K562 (cell line): ENCODE results near the gene LRRC27. TPM values are rescaled to one million over a fixed set of nuclear protein-coding genes. Genes with fewer than 3 reads are reported as not detected.

Experiments used
- ATAC-seq: fragments of 200-7000 bp; cut with Tn5 transposase; 3 replicates; pipeline ENCODE4 v1.9.1; 2020; ENCODE audit warnings: moderate library complexity
- BruUV-seq: library from RNA; stranded (reverse); fragments of 400-500 nt; replicated peaks from 2 replicates; lab custom pipeline; 2021; lab: Mats Ljungman, UMichigan
- CTCF ChIA-PET: fragments of 300-600 bp; formaldehyde crosslinking; extraction: SDS; loops from one replicate; lab custom pipeline; 2021; ENCODE audit warnings: low intra/inter-chr PET ratio; lab: Yijun Ruan, JAX
- POLR2A ChIA-PET: fragments of 300-600, 350-650 bp; sonication (Branson Sonifier 250); formaldehyde crosslinking; extraction: SDS; loops from one replicate; lab custom pipeline; 2021; ENCODE audit warnings: antibody characterized with exemption, inconsistent platforms; lab: Yijun Ruan, JAX
- DNase-seq, 4 experiments: peaks; one replicate each; pipeline versions ENCODE4 v3.0.0 to v3.0.0-alpha.2; 2011 to 2018; ENCODE audit warnings: low spot score in 3 of 4, mixed read lengths in 3 of 4; ENCODE audit errors: extremely low read depth in 1 of 4
- FAIRE-seq: peaks from 2 replicates; lab custom pipeline; 2011; peaks lifted over from hg19 to GRCh38; lab: Jason Lieb, UNC
- H2AFZ ChIP-seq: 2 replicates; pipeline ENCODE4 v1.6.0; 2011; ENCODE audit warnings: low read depth, low read length, control low read depth, inconsistent platforms
- H3K27ac ChIP-seq: fragments of 200-600 bp; 3 replicates; pipeline ENCODE4 v1.8.0; 2011; ENCODE audit warnings: low read depth, mild to moderate bottlenecking, control low read depth, inconsistent platforms, low read length, moderate library complexity, mixed read lengths; ENCODE audit errors: extremely low read depth
- H3K27me3 ChIP-seq, 2 experiments: fragments of 300-600 bp in 1 of 2; 2 replicates in 1 of 2; 3 replicates in 1 of 2; pipeline versions ENCODE4 v1.6.0 to v1.8.0; 2011; ENCODE audit warnings: inconsistent platforms in 2 of 2, low read length in 2 of 2, mild to moderate bottlenecking in 1 of 2, mixed read lengths in 1 of 2, moderate library complexity in 1 of 2; ENCODE audit not compliant: control insufficient read depth in 2 of 2, insufficient read depth in 2 of 2
- H3K36me3 ChIP-seq: fragments of 300-600 bp; 3 replicates; pipeline ENCODE4 v1.8.0; 2011; ENCODE audit warnings: mild to moderate bottlenecking, low read length, inconsistent platforms; ENCODE audit not compliant: control insufficient read depth, insufficient read depth
- H3K4me1 ChIP-seq, 2 experiments: fragments of 200-600 bp in 1 of 2; replicated peaks in 1 of 2; 2 replicates in 1 of 2; 3 replicates in 1 of 2; pipeline versions ENCODE4 v1.5.1 to v1.8.0; 2011; ENCODE audit warnings: inconsistent platforms in 2 of 2, low read length in 2 of 2, mild to moderate bottlenecking in 1 of 2, mixed read lengths in 1 of 2, moderate library complexity in 1 of 2; ENCODE audit not compliant: control insufficient read depth in 2 of 2, insufficient read depth in 2 of 2
- H3K4me2 ChIP-seq: 2 replicates; pipeline ENCODE4 v1.6.1; 2011; ENCODE audit warnings: low read length, control low read depth, inconsistent platforms, mixed read lengths; ENCODE audit not compliant: insufficient read depth
- H3K4me3 ChIP-seq: fragments of 200-600 bp; sonication (generic), shearing (Covaris generic); 2 replicates; pipeline ENCODE4 v1.5.1; 2016; ENCODE audit warnings: control low read depth, inconsistent platforms
- H3K79me2 ChIP-seq: fragments of 200-600 bp; 3 replicates; pipeline ENCODE4 v1.8.0; 2011; ENCODE audit warnings: low read length, inconsistent platforms; ENCODE audit not compliant: control insufficient read depth, insufficient read depth
- H3K9ac ChIP-seq, 2 experiments: 2 replicates each; pipeline versions ENCODE4 v1.6.0 to v1.6.1; 2011; ENCODE audit warnings: low read depth in 2 of 2, low read length in 2 of 2, control low read depth in 1 of 2, inconsistent platforms in 1 of 2, mild to moderate bottlenecking in 1 of 2, mixed read lengths in 1 of 2; ENCODE audit not compliant: insufficient read depth in 1 of 2
- H3K9me1 ChIP-seq: one replicate; pipeline ENCODE4 v1.6.0; 2011; ENCODE audit warnings: inconsistent platforms, mild to moderate bottlenecking, low read length, moderate library complexity; ENCODE audit not compliant: control insufficient read depth, insufficient read depth
- H3K9me3 ChIP-seq: replicated peaks from 2 replicates; pipeline ENCODE4 v1.5.1; 2011; ENCODE audit warnings: low read depth, low read length, inconsistent platforms; ENCODE audit not compliant: control insufficient read depth, insufficient read depth
- H4K20me1 ChIP-seq: replicated peaks from 2 replicates; pipeline ENCODE4 v1.6.1; 2011; ENCODE audit warnings: low read length, inconsistent platforms, mixed read lengths; ENCODE audit not compliant: control insufficient read depth, insufficient read depth
- BMI1 ChIP-seq: fragments of 150-350 bp; IDR thresholded peaks from 2 replicates; pipeline ENCODE4 v1.6.1; 2014; ENCODE audit warnings: low read length
- BRCA1 ChIP-seq, 2 experiments: fragments of 450-650 bp in 1 of 2; sonication (generic) in 1 of 2; formaldehyde crosslinking in 1 of 2; IDR thresholded peaks; 2 replicates each; pipeline versions ENCODE4 v1.5.0 to v1.6.1; 2017 to 2020; ENCODE audit warnings: mild to moderate bottlenecking in 1 of 2, missing genetic modification reagents in 1 of 2
- CBX3 ChIP-seq, 2 experiments: IDR thresholded peaks; 1 replicate in 1 of 2; 2 replicates in 1 of 2; pipeline ENCODE4 v1.6.1; 2012; ENCODE audit warnings: inconsistent platforms in 2 of 2, low read length in 2 of 2, borderline replicate concordance in 1 of 2, control low read depth in 1 of 2
- CTBP1 ChIP-seq: fragments of 450-650 bp; IDR thresholded peaks from 2 replicates; pipeline ENCODE4 v1.6.1; 2016; ENCODE audit warnings: borderline replicate concordance
- DLX4 ChIP-seq: fragments of 250-450 bp; sonication (Bioruptor Pico); IDR thresholded peaks from 2 replicates; pipeline ENCODE4 v1.6.1; 2021; ENCODE audit warnings: mild to moderate bottlenecking
- FOXK2 ChIP-seq, 2 experiments: fragments of 450-650 bp; IDR thresholded peaks in 1 of 2; conservative IDR thresholded peaks in 1 of 2; 2 replicates each; pipeline ENCODE4 v1.6.1; 2016; ENCODE audit warnings: low read depth in 2 of 2, mild to moderate bottlenecking in 1 of 2
- HDAC3 ChIP-seq: fragments of 450-650 bp; IDR thresholded peaks from 2 replicates; pipeline ENCODE4 v1.6.1; 2018; ENCODE audit warnings: borderline replicate concordance, mild to moderate bottlenecking, moderate library complexity; ENCODE audit not compliant: partially characterized antibody
- HMGN3 ChIP-seq: IDR thresholded peaks from 2 replicates; pipeline ENCODE4 v1.6.1; 2011; ENCODE audit warnings: borderline replicate concordance, low read depth, mild to moderate bottlenecking, mixed read lengths, low read length; ENCODE audit not compliant: insufficient read length; ENCODE audit errors: extremely low read depth
- NFRKB ChIP-seq: fragments of 450-650 bp; IDR thresholded peaks from 2 replicates; pipeline ENCODE4 v1.6.1; 2016; ENCODE audit warnings: low read depth
- RBM34 ChIP-seq: fragments of 200-400 bp; formaldehyde crosslinking; IDR thresholded peaks from 2 replicates; pipeline ENCODE4 v1.6.1; 2018; ENCODE audit warnings: low read length, borderline replicate concordance; ENCODE audit not compliant: insufficient read depth
- SAP30 ChIP-seq: fragments of 200-600 bp; sonication (generic); IDR thresholded peaks from 2 replicates; pipeline ENCODE4 v1.6.1; 2012; ENCODE audit warnings: borderline replicate concordance, low read depth, mild to moderate bottlenecking, moderate library complexity, low read length, control low read depth, inconsistent platforms; ENCODE audit not compliant: insufficient read depth, poor library complexity, severe bottlenecking
- SMARCA4 ChIP-seq: fragments of 450-650 bp; IDR thresholded peaks from 2 replicates; pipeline ENCODE4 v1.6.1; 2016
- ZKSCAN3 ChIP-seq: fragments of 250-450 bp; sonication (Bioruptor Pico); IDR thresholded peaks from 2 replicates; pipeline ENCODE4 v1.4.0; 2020
- ZNF324 ChIP-seq: fragments of 250-450 bp; sonication (Bioruptor Pico); IDR thresholded peaks from 2 replicates; pipeline ENCODE4 v1.4.0; 2020; ENCODE audit warnings: mild to moderate bottlenecking
- ZNF79 ChIP-seq: fragments of 250-450 bp; sonication (Bioruptor Pico); IDR thresholded peaks from 2 replicates; pipeline ENCODE4 v1.4.0; 2020; ENCODE audit warnings: low read depth, mild to moderate bottlenecking, moderate library complexity
- WGBS: fragments of 100-300 bp; shearing (Covaris generic); methylation state at CpG from one replicate; pipeline ENCODE4 v1.1.6; 2016; ENCODE audit warnings: low coverage, mixed read lengths; ENCODE audit not compliant: insufficient coverage; ENCODE audit errors: missing lambda C conversion rate; 5-methylcytosine and 5-hydroxymethylcytosine counted together
- in situ Hi-C: fragments of 300-500 bp; cut with MboI; formaldehyde crosslinking; loops from 4 replicates; pipeline ENCODE4 v1.15.0; 2018; ENCODE audit warnings: inconsistent platforms, mixed read lengths
- intact Hi-C: fragments of 100-400 bp; cut with micrococcal nuclease; formaldehyde crosslinking; loops from 2 replicates; pipeline ENCODE4 v1.14.2; 2022
- polyA plus RNA-seq, 8 experiments: library from polyadenylated mRNA; depleted of rRNA in 4 of 8; stranded (reverse) in 5 of 8; unstranded in 3 of 8; fragments of >200 nt; fragmentation: Nextera tagmentation in 2 of 8; fragmentation: Illumina TruSeq in 1 of 8; extraction: Ambion mirVana in 2 of 8; extraction: Trizol in 1 of 8; gene quantifications; 2 replicates each; pipeline versions ENCODE4 v1.2.1 to v1.2.3, GENCODE V29; 2011 to 2014; ENCODE audit warnings: inconsistent platforms in 1 of 8, missing spikeins in 1 of 8
- total RNA-seq, 7 experiments: library from RNA; depleted of rRNA in 6 of 7; stranded (reverse); fragments of >200 nt in 6 of 7; fragmentation: Illumina TruSeq in 2 of 7; extraction: Trizol in 2 of 7; gene quantifications; 2 replicates each; pipeline versions ENCODE4 v1.2.1 to v1.2.3, GENCODE V29; 2011 to 2021; ENCODE audit warnings: low replicate concordance in 1 of 7
- TF ChIP-seq, protein P1 (sequence below): sonication (generic); formaldehyde crosslinking; IDR thresholded peaks from 2 replicates; pipeline ENCODE4 v1.8.0; 2022; ENCODE audit warnings: mild to moderate bottlenecking, missing genetic modification reagents

LRRC27 gene
- total and polyA plus RNA-seq, 9 of the 15 experiments (the other 6 are each of a cell fraction or from before 2014, with no cell fraction given): 0.10 to 2.7 (median 1.4) TPM

DNA sequence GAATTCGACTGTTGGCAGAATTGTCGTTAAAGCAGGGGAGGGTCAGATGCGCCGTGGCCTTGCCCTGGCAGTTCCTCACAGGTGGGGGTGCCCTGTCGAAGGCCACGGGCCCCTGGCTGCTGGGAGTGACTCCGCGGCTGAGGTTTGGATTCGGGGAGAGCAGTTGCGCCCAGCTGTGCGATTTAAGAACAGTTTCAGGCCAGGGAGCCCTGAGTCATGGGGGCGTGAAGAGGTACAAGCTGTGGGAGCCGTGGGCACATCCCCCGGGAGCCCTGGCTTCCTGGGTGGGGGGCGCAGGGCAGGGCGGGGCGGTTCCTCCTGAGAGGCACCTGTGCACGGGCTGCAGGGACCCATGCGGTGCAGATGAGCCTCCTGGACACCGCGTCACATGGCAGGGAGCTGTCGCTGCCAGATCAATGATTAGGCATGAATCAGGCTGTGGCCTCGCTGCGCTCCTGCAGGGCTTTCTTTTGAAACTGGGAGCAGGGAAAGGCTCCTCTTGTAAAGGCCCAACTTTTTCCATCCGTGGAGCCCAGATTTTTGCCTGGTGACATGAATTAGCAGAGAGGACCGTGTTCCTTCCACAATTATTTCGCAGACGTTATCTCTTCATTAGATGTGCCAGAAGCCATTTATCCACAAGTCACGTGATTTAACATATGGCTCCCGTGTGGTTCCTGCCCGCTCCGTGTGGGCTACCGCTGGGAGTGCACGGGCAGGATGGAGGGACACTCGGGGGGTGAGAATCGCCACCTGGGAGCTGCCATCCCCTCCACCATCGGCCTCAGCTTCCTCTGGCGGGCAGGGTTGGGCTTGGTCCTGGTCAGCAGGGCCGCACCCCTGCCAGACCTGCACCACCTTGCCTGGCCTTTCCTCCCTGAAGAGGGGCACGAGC, 65.9 kb downstream of the LRRC27 start (continued):
- no peak for TF ChIP-seq DLX4
- no peak for TF ChIP-seq HDAC3

DNA sequence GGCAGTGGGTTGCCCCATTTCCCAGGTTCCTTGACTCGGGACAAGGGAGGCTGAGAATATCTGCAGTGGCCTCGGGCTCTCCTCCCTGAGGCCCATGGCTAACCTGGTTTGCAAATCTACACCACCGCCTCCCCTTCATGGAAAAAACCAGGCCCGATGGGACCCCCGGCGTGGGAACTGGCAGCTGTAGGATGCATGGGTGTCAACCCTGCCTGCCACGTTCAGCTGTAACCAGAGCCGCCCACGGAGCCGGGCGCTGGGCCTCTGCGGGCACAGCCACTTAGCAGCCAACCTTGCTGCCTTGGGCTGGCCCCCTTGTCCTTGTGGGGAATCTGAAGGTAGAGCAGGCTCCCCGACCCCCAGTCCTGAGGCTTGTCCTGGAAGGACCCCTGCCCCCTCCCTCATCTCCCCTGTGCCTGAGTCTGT, 66.6 kb downstream of the LRRC27 start:
- ChIA-PET POLR2A (no interaction called here), CTCF (no interaction called here)
- H3K9ac ChIP-seq: peak overlapping the region in 1 of 2 experiments; percentile 88; a peak in 1 of 4 replicates
- intact Hi-C loops: no loop called here
- in situ Hi-C loops: no loop called here
- H2AFZ ChIP-seq: no peak overlapping the region
- no peak for FAIRE-seq
- H3K4me1 ChIP-seq: peaks cover 5 to 84% of the 10 kb centered on the region in 2 experiments; a peak in 3 of 5 replicates
- H3K4me2 ChIP-seq: no peak overlapping the region
- no peaks in the 10 kb centered on the region for H3K27me3 ChIP-seq
- 97% methylated on average over 5 of the region's 13 CpGs for WGBS
- peaks cover 12% of the 10 kb centered on the region; the same call in 2 of the 3 replicates for H3K79me2 ChIP-seq
- no TSS peak for BruUV-seq
- no peak for ATAC-seq
- H4K20me1 ChIP-seq: no peaks in the 10 kb centered on the region
- no peaks in the 10 kb centered on the region for H3K9me3 ChIP-seq
- H3K4me3 ChIP-seq: no peak overlapping the region; the same call in 1 of the 2 replicates
- no peaks in the 10 kb centered on the region for H3K9me1 ChIP-seq
- DNase-seq: no peak
- no peak overlapping the region for H3K27ac ChIP-seq
- H3K36me3 ChIP-seq: no peaks in the 10 kb centered on the region; the same call in 2 of the 3 replicates
- no peak for TF ChIP-seq NFRKB
- TF ChIP-seq, protein P1, sequence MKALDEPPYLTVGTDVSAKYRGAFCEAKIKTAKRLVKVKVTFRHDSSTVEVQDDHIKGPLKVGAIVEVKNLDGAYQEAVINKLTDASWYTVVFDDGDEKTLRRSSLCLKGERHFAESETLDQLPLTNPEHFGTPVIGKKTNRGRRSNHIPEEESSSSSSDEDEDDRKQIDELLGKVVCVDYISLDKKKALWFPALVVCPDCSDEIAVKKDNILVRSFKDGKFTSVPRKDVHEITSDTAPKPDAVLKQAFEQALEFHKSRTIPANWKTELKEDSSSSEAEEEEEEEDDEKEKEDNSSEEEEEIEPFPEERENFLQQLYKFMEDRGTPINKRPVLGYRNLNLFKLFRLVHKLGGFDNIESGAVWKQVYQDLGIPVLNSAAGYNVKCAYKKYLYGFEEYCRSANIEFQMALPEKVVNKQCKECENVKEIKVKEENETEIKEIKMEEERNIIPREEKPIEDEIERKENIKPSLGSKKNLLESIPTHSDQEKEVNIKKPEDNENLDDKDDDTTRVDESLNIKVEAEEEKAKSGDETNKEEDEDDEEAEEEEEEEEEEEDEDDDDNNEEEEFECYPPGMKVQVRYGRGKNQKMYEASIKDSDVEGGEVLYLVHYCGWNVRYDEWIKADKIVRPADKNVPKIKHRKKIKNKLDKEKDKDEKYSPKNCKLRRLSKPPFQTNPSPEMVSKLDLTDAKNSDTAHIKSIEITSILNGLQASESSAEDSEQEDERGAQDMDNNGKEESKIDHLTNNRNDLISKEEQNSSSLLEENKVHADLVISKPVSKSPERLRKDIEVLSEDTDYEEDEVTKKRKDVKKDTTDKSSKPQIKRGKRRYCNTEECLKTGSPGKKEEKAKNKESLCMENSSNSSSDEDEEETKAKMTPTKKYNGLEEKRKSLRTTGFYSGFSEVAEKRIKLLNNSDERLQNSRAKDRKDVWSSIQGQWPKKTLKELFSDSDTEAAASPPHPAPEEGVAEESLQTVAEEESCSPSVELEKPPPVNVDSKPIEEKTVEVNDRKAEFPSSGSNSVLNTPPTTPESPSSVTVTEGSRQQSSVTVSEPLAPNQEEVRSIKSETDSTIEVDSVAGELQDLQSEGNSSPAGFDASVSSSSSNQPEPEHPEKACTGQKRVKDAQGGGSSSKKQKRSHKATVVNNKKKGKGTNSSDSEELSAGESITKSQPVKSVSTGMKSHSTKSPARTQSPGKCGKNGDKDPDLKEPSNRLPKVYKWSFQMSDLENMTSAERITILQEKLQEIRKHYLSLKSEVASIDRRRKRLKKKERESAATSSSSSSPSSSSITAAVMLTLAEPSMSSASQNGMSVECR: no peak
- TF ChIP-seq ZKSCAN3 (CRISPR knock-in tag): no peak
- no peak for TF ChIP-seq BMI1
- TF ChIP-seq ZNF79 (CRISPR knock-in tag): no peak
- TF ChIP-seq ZNF324 (CRISPR knock-in tag): no peak
- TF ChIP-seq CBX3 (IDR thresholded peaks at IDR 0.05; ENCODE audit: borderline replicate concordance in 1 of 2, low read length in 2 of 2): no peak
- no peak for TF ChIP-seq FOXK2 (conservative IDR thresholded peaks at IDR 0.05 in 1 of 2, IDR thresholded peaks at IDR 0.05 in 1 of 2; ENCODE audit: low read depth in 2 of 2)
- no peak for TF ChIP-seq SAP30
- TF ChIP-seq HMGN3: no peak
- TF ChIP-seq BRCA1 (IDR thresholded peaks at IDR 0.05): no peak
- TF ChIP-seq BRCA1 (CRISPR knock-in tag; IDR thresholded peaks at IDR 0.05): no peak
- TF ChIP-seq RBM34: no peak
- no peak for TF ChIP-seq CTBP1
- no peak for TF ChIP-seq SMARCA4
